Measurements from ENCODE around the gene CEP350. TPM values are rescaled to one million over a fixed set of nuclear protein-coding genes. Genes with fewer than 3 reads are reported as not detected.

CEP350 gene
- total and polyA plus RNA-seq, 2 of the 13 experiments (the other 11 are each of a cell fraction or from before 2014, with no cell fraction given): 7.6 to 35.9 TPM

- no peak overlapping the region for H3K27ac ChIP-seq (ENCODE audit: extremely low read length, insufficient read depth, low read length)
- H3K4me2 ChIP-seq (ENCODE audit: low read depth, low read length): no peak overlapping the region
- CTCF ChIA-PET (ENCODE audit: low intra/inter-chr PET ratio, low total read pairs): no interaction called here
- H3K4me3 ChIP-seq (replicated peaks in 1 of 3; ENCODE audit: insufficient read depth in 1 of 3, low read depth in 2 of 3, low read length in 3 of 3): no peak overlapping the region
- no peak for ATAC-seq
- no peaks in the 10 kb centered on the region for H3K36me3 ChIP-seq (replicated peaks in 1 of 2; ENCODE audit: control insufficient read depth in 1 of 2, insufficient read depth in 2 of 2, low read length in 2 of 2)
- peaks cover 11% of the 10 kb centered on the region for H3K4me1 ChIP-seq (ENCODE audit: insufficient read depth, low read length)
- H3K27me3 ChIP-seq (ENCODE audit: control insufficient read depth in 1 of 2, insufficient read depth in 2 of 2, low read length in 2 of 2): no peaks in the 10 kb centered on the region
- in situ Hi-C loops (cut with HindIII; ENCODE audit: extremely low pct_ligation_motif_present, low pct_unique_long_range_greater_than_20kb): no loop called here
- H3K9ac ChIP-seq (ENCODE audit: insufficient read depth, low read depth, low read length): no peak overlapping the region
- 69% methylated on average over 4 of the region's 4 CpGs for WGBS (ENCODE audit: low lambda C conversion rate)
- FAIRE-seq: no peak
- intact Hi-C loops (cut with micrococcal nuclease; ENCODE audit: unreplicated experiment): no loop called here
- TF ChIP-seq CREB1 (IDR thresholded peaks at IDR 0.05) (no peak), CREB1 (CRISPR knock-in tag; IDR thresholded peaks at IDR 0.05) (no peak), ZNF841 (CRISPR knock-in tag; IDR thresholded peaks at IDR 0.05; ENCODE audit: borderline replicate concordance) (no peak), ZNF143 (CRISPR knock-in tag; IDR thresholded peaks at IDR 0.05) (no peak), ZNF280B (CRISPR knock-in tag; IDR thresholded peaks at IDR 0.05; ENCODE audit: borderline replicate concordance) (no peak), PRDM4 (CRISPR knock-in tag; IDR thresholded peaks at IDR 0.05; ENCODE audit: borderline replicate concordance) (no peak), ATAD3A (CRISPR knock-in tag; IDR thresholded peaks at IDR 0.05) (no peak), ZGPAT (CRISPR knock-in tag; IDR thresholded peaks at IDR 0.05) (no peak), GPBP1L1 (CRISPR knock-in tag; IDR thresholded peaks at IDR 0.05) (no peak), PITX1 (CRISPR knock-in tag; IDR thresholded peaks at IDR 0.05) (no peak), BCL6 (CRISPR knock-in tag; IDR thresholded peaks at IDR 0.05) (no peak), ZBTB10 (CRISPR knock-in tag; IDR thresholded peaks at IDR 0.05; ENCODE audit: borderline replicate concordance) (no peak)
- POLR2A ChIA-PET: no interaction called here
- H4K20me1 ChIP-seq (ENCODE audit: insufficient read depth, low read length): no peaks in the 10 kb centered on the region
- DNase-seq (ENCODE audit: low spot score): no peak
- BruUV-seq (replicated peaks): no TSS peak
- no peak overlapping the region for H2AFZ ChIP-seq (ENCODE audit: low read length)
- H3K79me2 ChIP-seq (ENCODE audit: insufficient read depth, low read length): no peaks in the 10 kb centered on the region
- no peaks in the 10 kb centered on the region for H3K9me3 ChIP-seq (ENCODE audit: low read length)
Observed at GRCh38 chr1:179925922-179926849, 28.4 kb upstream of the CEP350 start.
